ENCODE measurements around the gene NPLOC4. TPM values are rescaled to one million over a fixed set of nuclear protein-coding genes. Genes with fewer than 3 reads are reported as not detected.
A peak's percentile ranks its signal among the peaks of the same experiment; 100 is the strongest.

The NPLOC4 gene
- total and polyA plus RNA-seq, 2 of the 13 experiments (the other 11 are each of a cell fraction or from before 2014, with no cell fraction given) = 57.0 to 97.0 TPM

GRCh38 chr17:81513372-81513752 lies 123.5 kb downstream of the NPLOC4 start (continued):
- 0 out of 2 replicates have a peak, but pooled peaks have one; percentile 40 for TF ChIP-seq STAT6 (CRISPR knock-in tag; IDR thresholded peaks at IDR 0.05; ENCODE audit: borderline replicate concordance)
- peak; percentile 39; the same call in 1 of the 2 replicates for TF ChIP-seq CHD4 (IDR thresholded peaks at IDR 0.05; ENCODE audit: borderline replicate concordance, low read length)
- 0 out of 2 replicates have a peak, but pooled peaks have one; percentile 60 for TF ChIP-seq ZNF280D (CRISPR knock-in tag; IDR thresholded peaks at IDR 0.05)
- 0 out of 2 replicates have a peak, but pooled peaks have one; percentile 45 for TF ChIP-seq ZNF619 (CRISPR knock-in tag; IDR thresholded peaks at IDR 0.05)
- TF ChIP-seq HINFP (CRISPR knock-in tag; IDR thresholded peaks at IDR 0.05; ENCODE audit: low read depth) = 0 out of 2 replicates have a peak, but pooled peaks have one; percentile 36
- TF ChIP-seq SALL2 (CRISPR knock-in tag; IDR thresholded peaks at IDR 0.05) = 0 out of 2 replicates have a peak, but pooled peaks have one; percentile 34
- 0 out of 2 replicates have a peak, but pooled peaks have one; percentile 8 for TF ChIP-seq ZIK1 (CRISPR knock-in tag; IDR thresholded peaks at IDR 0.05; ENCODE audit: borderline replicate concordance, low read depth)
- TF ChIP-seq SP2 (CRISPR knock-in tag; IDR thresholded peaks at IDR 0.05) = no peak
- TF ChIP-seq HDAC2 (CRISPR knock-in tag; IDR thresholded peaks at IDR 0.05) = no peak
- no peak for TF ChIP-seq HNF4G (IDR thresholded peaks at IDR 0.05; ENCODE audit: borderline replicate concordance, low read depth, low read length)
- TF ChIP-seq HNF4G (CRISPR knock-in tag; IDR thresholded peaks at IDR 0.05; ENCODE audit: borderline replicate concordance, low read depth) = no peak
- TF ChIP-seq ZNF713 (CRISPR knock-in tag; IDR thresholded peaks at IDR 0.05) = 0 out of 2 replicates have a peak, but pooled peaks have one; percentile 55
- peak; percentile 52; the same call in 1 of the 2 replicates for TF ChIP-seq ZNF572 (CRISPR knock-in tag; IDR thresholded peaks at IDR 0.05)
- TF ChIP-seq SETDB1 (CRISPR knock-in tag; IDR thresholded peaks at IDR 0.05; ENCODE audit: borderline replicate concordance) = 0 out of 2 replicates have a peak, but pooled peaks have one; percentile 36
- TF ChIP-seq ZBTB14 (CRISPR knock-in tag; IDR thresholded peaks at IDR 0.05) = peak; percentile 27; the same call in 1 of the 2 replicates
- TF ChIP-seq ERF (CRISPR knock-in tag; IDR thresholded peaks at IDR 0.05) = no peak
- TF ChIP-seq MTF2 (CRISPR knock-in tag; IDR thresholded peaks at IDR 0.05; ENCODE audit: borderline replicate concordance) = peak; percentile 78; the same call in 1 of the 2 replicates

Measured in HepG2 (cell line).